HG03565 (cell line): Measurements from ENCODE around the gene WWC1.
"Not testable (repeated sequence)": the region's sequence is repeated elsewhere in the genome, so short reads cannot be mapped to it uniquely, and the experiment has no call there.

Experiments
- ATAC-seq: cut with Tn5 transposase; IDR thresholded peaks from one replicate; pipeline ENCODE4 v1.9.1; 2021; ENCODE audit warnings: mild to moderate bottlenecking, moderate library complexity; ENCODE audit not compliant: unreplicated experiment

WWC1 gene

GRCh38 chr5:168307022-168307421 is 15.6 kb downstream of the WWC1 start:
- no peak for ATAC-seq

- peak; percentile 47 for ATAC-seq
Measured at GRCh38 chr5:168307925-168308584, 16.6 kb downstream of the WWC1 start.

- ATAC-seq: no peak
Measured at GRCh38 chr5:168308976-168309598, 17.6 kb downstream of the WWC1 start.

- not testable (repeated sequence) for ATAC-seq
Measured at GRCh38 chr5:168310541-168310940, 19.1 kb downstream of the WWC1 start.

- ATAC-seq: no peak
Measured at GRCh38 chr5:168311061-168311566, 19.7 kb downstream of the WWC1 start.

- ATAC-seq: no peak
Measured at GRCh38 chr5:168312606-168313295, 21.3 kb downstream of the WWC1 start.

GRCh38 chr5:168313596-168314204 is 22.3 kb downstream of the WWC1 start:
- no peak for ATAC-seq

- no peak for ATAC-seq
Measured at GRCh38 chr5:168314735-168315411, 23.4 kb downstream of the WWC1 start.

- ATAC-seq: no peak
Measured at GRCh38 chr5:168315416-168316138, 24.1 kb downstream of the WWC1 start.

GRCh38 chr5:168316139-168316578 is 24.7 kb downstream of the WWC1 start:
- ATAC-seq: no peak

GRCh38 chr5:168317096-168317520 is 25.7 kb downstream of the WWC1 start:
- no peak for ATAC-seq

GRCh38 chr5:168317521-168318147 is 26.2 kb downstream of the WWC1 start:
- ATAC-seq: no peak

GRCh38 chr5:168318240-168318639 is 26.8 kb downstream of the WWC1 start:
- ATAC-seq: peak; percentile 48

- ATAC-seq: no peak
Measured at GRCh38 chr5:168319774-168320173, 28.3 kb downstream of the WWC1 start.

GRCh38 chr5:168320805-168321204 is 29.4 kb downstream of the WWC1 start:
- ATAC-seq: no peak

- no peak for ATAC-seq
Measured at GRCh38 chr5:168324859-168325630, 33.6 kb downstream of the WWC1 start.

- ATAC-seq: no peak
Measured at GRCh38 chr5:168327019-168327421, 35.6 kb downstream of the WWC1 start.

- ATAC-seq: no peak
Measured at GRCh38 chr5:168327451-168327850, 36.0 kb downstream of the WWC1 start.

GRCh38 chr5:168327994-168328393 is 36.5 kb downstream of the WWC1 start:
- ATAC-seq: no peak
